Tibial nerve (tissue), 4 donors: ENCODE measurements around the gene HAAO.

Experiments used
- CTCF ChIP-seq, 5 experiments: fragments of 200-600 bp in 3 of 5; fragments of 450-650 bp in 2 of 5; sonication (generic) in 3 of 5; IDR thresholded peaks; one replicate each; pipeline ENCODE4 v1.5.1; 2016 to 2019; ENCODE audit warnings: antibody characterized with exemption in 5 of 5, mild to moderate bottlenecking in 3 of 5, moderate library complexity in 2 of 5
- EP300 ChIP-seq, 2 donors: sonication (generic); formaldehyde crosslinking; IDR thresholded peaks; one replicate each; pipeline ENCODE4 v1.6.1; 2017; ENCODE audit warnings: antibody characterized with exemption in 2 of 2, mild to moderate bottlenecking in 1 of 2
- POLR2A ChIP-seq, 2 donors: fragments of 450-650 bp; IDR thresholded peaks; one replicate each; pipeline ENCODE4 v1.6.1; 2017; ENCODE audit warnings: antibody characterized with exemption in 2 of 2, mild to moderate bottlenecking in 2 of 2, moderate library complexity in 2 of 2

GRCh38 chr2:42840760-42841159 lies 48.4 kb upstream of the HAAO start:
- TF ChIP-seq CTCF (IDR thresholded peaks at IDR 0.05) (no peak), POLR2A (IDR thresholded peaks at IDR 0.05) (no peak), EP300 (IDR thresholded peaks at IDR 0.05) (no peak)
